Epithelial cell of proximal tubule (primary cell): Measurements from ENCODE around the gene KLF6. TPM values are rescaled to one million over a fixed set of nuclear protein-coding genes. Genes with fewer than 3 reads are reported as not detected.

Experiments
- DNase-seq: peaks from one replicate; pipeline ENCODE4 v3.0.0-alpha.2; 2011; ENCODE audit warnings: low read depth
- H3K4me3 ChIP-seq: 2 replicates; pipeline ENCODE4 v1.5.1; 2011; ENCODE audit warnings: low read depth, mild to moderate bottlenecking, low read length
- CTCF ChIP-seq: conservative IDR thresholded peaks from 2 replicates; pipeline ENCODE4 v1.5.1; 2012; ENCODE audit warnings: low read depth, mild to moderate bottlenecking, low read length
- total RNA-seq: library from RNA; depleted of rRNA; stranded (reverse); fragments of >200 nt; gene quantifications from 2 replicates; pipeline ENCODE4 v1.2.3, GENCODE V29; 2015

Gene KLF6
- total RNA-seq, 1 donor from 2014 or later = 88.1 TPM

GRCh38 chr10:3787816-3788215 is 2.8 kb upstream of the KLF6 start:
- H3K4me3 ChIP-seq = no peak overlapping the region
- TF ChIP-seq CTCF = no peak
- no peak for DNase-seq

- no peak for TF ChIP-seq CTCF
- no peak overlapping the region for H3K4me3 ChIP-seq
- no peak for DNase-seq
Measured at GRCh38 chr10:3787016-3787400, 2.0 kb upstream of the KLF6 start.

DNA sequence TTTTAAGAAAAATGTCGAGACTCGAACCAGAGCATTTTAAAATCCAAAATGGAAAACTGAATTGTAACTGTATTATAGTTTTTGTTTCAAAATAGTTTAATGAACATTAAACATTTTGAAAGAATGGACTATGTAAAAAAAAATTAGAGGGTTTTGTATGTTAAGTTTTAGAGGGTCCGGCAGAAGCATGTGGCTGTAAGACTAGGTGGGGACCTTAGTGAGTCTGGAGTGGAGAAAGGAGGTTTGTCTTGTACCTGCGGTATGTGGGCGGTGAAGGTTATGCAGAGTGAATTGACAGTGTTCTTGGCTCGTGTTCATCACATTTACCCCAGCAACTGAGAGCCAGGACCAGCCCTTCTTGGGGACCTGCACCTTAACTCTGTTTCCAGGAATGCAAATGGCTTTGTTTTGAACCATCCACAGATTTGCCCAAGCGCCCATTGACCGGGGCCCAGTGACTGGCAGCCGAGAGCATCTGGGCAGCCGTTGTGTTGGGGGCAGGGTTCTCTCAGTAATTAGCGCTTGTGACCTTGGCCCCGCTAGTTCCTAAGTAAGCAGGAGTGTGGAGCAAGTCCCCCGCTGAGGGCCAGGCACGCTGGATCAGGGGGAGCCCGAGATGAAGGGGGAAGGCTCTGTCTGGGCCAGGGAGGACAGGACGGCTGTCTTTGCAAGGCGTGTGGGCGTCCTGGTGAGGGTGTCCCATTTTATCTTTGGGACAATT is 1.4 kb upstream of the KLF6 start:
- DNase-seq = peak; percentile 90

DNA sequence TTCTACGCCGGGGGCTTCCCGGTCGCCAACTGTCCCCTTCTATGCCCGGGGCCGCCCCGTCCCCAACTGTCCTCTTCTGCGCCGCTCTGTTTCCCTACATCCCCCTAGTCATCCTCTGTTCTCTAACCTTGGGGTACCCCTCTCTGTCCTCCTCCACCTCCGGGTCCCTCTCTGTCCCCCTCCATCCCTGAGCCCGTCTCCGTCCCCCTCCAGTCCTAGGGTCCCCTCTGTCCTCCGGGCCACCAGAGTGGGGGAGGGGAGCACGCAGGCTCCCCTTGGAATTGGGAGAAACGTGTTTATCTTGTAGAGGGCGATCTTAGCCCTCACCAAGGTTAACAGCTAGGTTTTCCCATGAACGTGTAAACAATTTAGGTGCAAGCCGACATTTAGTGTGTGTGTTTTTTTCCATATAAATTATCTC is 852 bp upstream of the KLF6 start:
- no peak for TF ChIP-seq CTCF
- peak overlapping the region; percentile 61 for H3K4me3 ChIP-seq
- DNase-seq = no peak

More for the DNA sequence above, 1.4 kb upstream of the KLF6 start:
- TF ChIP-seq CTCF = peak; percentile 13
- H3K4me3 ChIP-seq = peak overlapping the region; percentile 61

GRCh38 chr10:3785251-3785850 is 342 bp upstream of the KLF6 start:
- peak overlapping the region; percentile 84 for H3K4me3 ChIP-seq
- TF ChIP-seq CTCF = no peak
- DNase-seq = no peak

DNA sequence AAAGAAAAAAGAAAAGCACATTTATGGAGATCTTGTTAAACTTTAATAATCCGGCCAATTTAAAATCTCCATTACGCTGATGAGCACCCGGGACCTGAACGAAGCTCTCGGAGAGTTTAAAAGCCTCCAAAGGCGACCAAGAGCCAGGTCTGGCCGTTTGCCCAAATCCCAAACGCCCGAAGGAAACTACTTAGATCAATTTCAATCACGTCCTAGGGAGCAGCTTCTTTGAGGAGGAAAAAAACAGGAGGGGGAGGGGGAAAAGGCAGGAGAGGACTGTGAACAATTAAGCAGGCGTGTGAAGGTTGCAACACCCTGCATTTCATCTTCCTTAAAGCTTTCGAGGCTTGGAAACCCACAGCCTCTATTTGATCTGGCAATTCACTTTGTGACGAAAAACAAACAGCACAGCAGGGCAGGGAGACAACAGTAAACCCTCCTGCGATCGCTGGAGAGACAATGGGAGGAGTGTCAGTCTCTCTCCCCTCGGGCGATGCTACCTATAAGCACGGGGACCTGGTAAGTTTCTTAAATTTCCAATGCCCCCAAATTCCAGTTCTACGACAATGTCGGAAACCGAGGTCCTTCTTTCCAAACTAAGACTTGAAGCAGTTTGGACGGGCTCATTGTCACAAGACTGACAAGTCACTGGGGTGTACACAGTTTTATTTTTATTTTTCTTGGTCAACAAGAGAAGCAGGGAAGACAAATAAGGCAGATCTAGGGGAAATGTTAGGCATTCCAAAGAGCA is 1.2 kb downstream of the KLF6 start:
- peak overlapping the region; percentile 84 for H3K4me3 ChIP-seq
- no peak for TF ChIP-seq CTCF
- no peak for DNase-seq

- no peak for DNase-seq
- TF ChIP-seq CTCF = no peak
- peak overlapping the region; percentile 84 for H3K4me3 ChIP-seq
Measured at GRCh38 chr10:3783316-3783681, 1.7 kb downstream of the KLF6 start.
